RWPE2 (cell line): ENCODE measurements around the gene GNG13.

Experiments used
- ATAC-seq: fragments of 200-7000 bp; cut with Tn5 transposase; 3 replicates; pipeline ENCODE4 v1.9.1; 2021; ENCODE audit warnings: low read depth
- DNase-seq: peaks from one replicate; pipeline ENCODE4 v3.0.0-alpha.2; 2020; ENCODE audit warnings: low spot score
- H3K27ac ChIP-seq: fragments of 450-650 bp; 2 replicates; pipeline ENCODE4 v1.5.1; 2017; ENCODE audit warnings: mild to moderate bottlenecking; ENCODE audit not compliant: poor library complexity, severe bottlenecking
- H3K27me3 ChIP-seq: fragments of 250-450 bp; sonication (Bioruptor Pico); 2 replicates; pipeline ENCODE4 v1.5.1; 2021; ENCODE audit warnings: mild to moderate bottlenecking, moderate library complexity; ENCODE audit not compliant: insufficient read depth, poor library complexity, severe bottlenecking
- H3K36me3 ChIP-seq: fragments of 250-450 bp; sonication (Bioruptor Pico); 2 replicates; pipeline ENCODE4 v1.5.1; 2020; ENCODE audit warnings: low read depth, mild to moderate bottlenecking, moderate library complexity
- H3K4me1 ChIP-seq: fragments of 250-450 bp; sonication (Bioruptor Pico); 2 replicates; pipeline ENCODE4 v1.5.1; 2021; ENCODE audit warnings: mild to moderate bottlenecking, moderate library complexity; ENCODE audit not compliant: insufficient read depth, poor library complexity, severe bottlenecking
- H3K4me3 ChIP-seq: fragments of 250-450 bp; sonication (Bioruptor Pico); 2 replicates; pipeline ENCODE4 v1.5.1; 2021; ENCODE audit warnings: mild to moderate bottlenecking, moderate library complexity; ENCODE audit not compliant: severe bottlenecking
- H3K9me3 ChIP-seq: fragments of 250-450 bp; sonication (Bioruptor Pico); 2 replicates; pipeline ENCODE4 v1.5.1; 2021; ENCODE audit warnings: mild to moderate bottlenecking, moderate library complexity; ENCODE audit not compliant: severe bottlenecking
- TF ChIP-seq, protein P1 (sequence below): fragments of 450-650 bp; IDR thresholded peaks from one replicate; pipeline ENCODE4 v1.5.1; 2017; ENCODE audit warnings: mild to moderate bottlenecking, moderate library complexity; ENCODE audit not compliant: poor library complexity, severe bottlenecking

The GNG13 gene

GRCh38 chr16:802914-803753, 2.6 kb upstream of the GNG13 start:
- Histone ChIP-seq H3K4me1 (no peaks in the 10 kb centered on the region), H3K4me3 (no peak overlapping the region), H3K36me3 (no peaks in the 10 kb centered on the region), H3K27ac (no peak overlapping the region), H3K27me3 (peaks cover 52% of the 10 kb centered on the region), H3K9me3 (no peaks in the 10 kb centered on the region)
- TF ChIP-seq, protein P1, sequence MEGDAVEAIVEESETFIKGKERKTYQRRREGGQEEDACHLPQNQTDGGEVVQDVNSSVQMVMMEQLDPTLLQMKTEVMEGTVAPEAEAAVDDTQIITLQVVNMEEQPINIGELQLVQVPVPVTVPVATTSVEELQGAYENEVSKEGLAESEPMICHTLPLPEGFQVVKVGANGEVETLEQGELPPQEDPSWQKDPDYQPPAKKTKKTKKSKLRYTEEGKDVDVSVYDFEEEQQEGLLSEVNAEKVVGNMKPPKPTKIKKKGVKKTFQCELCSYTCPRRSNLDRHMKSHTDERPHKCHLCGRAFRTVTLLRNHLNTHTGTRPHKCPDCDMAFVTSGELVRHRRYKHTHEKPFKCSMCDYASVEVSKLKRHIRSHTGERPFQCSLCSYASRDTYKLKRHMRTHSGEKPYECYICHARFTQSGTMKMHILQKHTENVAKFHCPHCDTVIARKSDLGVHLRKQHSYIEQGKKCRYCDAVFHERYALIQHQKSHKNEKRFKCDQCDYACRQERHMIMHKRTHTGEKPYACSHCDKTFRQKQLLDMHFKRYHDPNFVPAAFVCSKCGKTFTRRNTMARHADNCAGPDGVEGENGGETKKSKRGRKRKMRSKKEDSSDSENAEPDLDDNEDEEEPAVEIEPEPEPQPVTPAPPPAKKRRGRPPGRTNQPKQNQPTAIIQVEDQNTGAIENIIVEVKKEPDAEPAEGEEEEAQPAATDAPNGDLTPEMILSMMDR = no peak
- ATAC-seq (no peak), DNase-seq (no peak)

- H3K27me3 ChIP-seq = peaks cover 52% of the 10 kb centered on the region
- no peaks in the 10 kb centered on the region for H3K9me3 ChIP-seq
- ATAC-seq (no peak), DNase-seq (no peak)
- H3K36me3 ChIP-seq = no peaks in the 10 kb centered on the region
- no peaks in the 10 kb centered on the region for H3K4me1 ChIP-seq
- TF ChIP-seq, protein P1 = no peak
- no peak overlapping the region for H3K4me3 ChIP-seq
- H3K27ac ChIP-seq = no peak overlapping the region
These were observed 1.9 kb upstream of the GNG13 start for GRCh38 chr16:802461-802860.

GRCh38 chr16:801584-802363, 1.2 kb upstream of the GNG13 start:
- TF ChIP-seq, protein P1 = no peak
- H3K36me3 ChIP-seq = no peaks in the 10 kb centered on the region
- H3K27ac ChIP-seq = no peak overlapping the region
- H3K4me1 ChIP-seq = no peaks in the 10 kb centered on the region
- peaks cover 52% of the 10 kb centered on the region for H3K27me3 ChIP-seq
- no peak for DNase-seq
- no peaks in the 10 kb centered on the region for H3K9me3 ChIP-seq
- no peak overlapping the region for H3K4me3 ChIP-seq
- ATAC-seq = no peak

GRCh38 chr16:800834-801511, 439 bp upstream of the GNG13 start:
- peaks cover under 1% of the 10 kb centered on the region for H3K4me1 ChIP-seq
- TF ChIP-seq, protein P1 = no peak
- H3K27me3 ChIP-seq = peaks cover 52% of the 10 kb centered on the region
- ATAC-seq (peak; percentile 12; the same call in 1 of the 3 replicates), DNase-seq (no peak)
- H3K27ac ChIP-seq = no peak overlapping the region
- no peak overlapping the region for H3K4me3 ChIP-seq
- H3K36me3 ChIP-seq = no peaks in the 10 kb centered on the region
- H3K9me3 ChIP-seq = no peaks in the 10 kb centered on the region
